ENCODE data around the gene SECISBP2.
A peak's percentile ranks its signal among the peaks of the same experiment; 100 is the strongest.

The SECISBP2 gene

GRCh38 chr9:89388084-89388867 lies 70.0 kb downstream of the SECISBP2 start:
- peak; percentile 21 for ATAC-seq (replicated peaks)
- no peaks in the 10 kb centered on the region for H3K9me3 Mint-ChIP-seq
- peaks cover 96% of the 10 kb centered on the region for H3K36me3 Mint-ChIP-seq (ENCODE audit: insufficient read depth)
- no peak overlapping the region for H3K4me3 Mint-ChIP-seq
- no peaks in the 10 kb centered on the region for H3K27me3 Mint-ChIP-seq
- peaks cover under 1 to 5% of the 10 kb centered on the region in 2 donors for H3K4me1 Mint-ChIP-seq (ENCODE audit: low read depth in 2 of 2)
- no peak for DNase-seq
- peak overlapping the region in 1 of 2 donors; percentile 64 for H3K27ac Mint-ChIP-seq

GRCh38 chr9:89388868-89389177 lies 70.5 kb downstream of the SECISBP2 start:
- DNase-seq: no peak
- ATAC-seq (replicated peaks): no peak
- H3K4me1 Mint-ChIP-seq (ENCODE audit: low read depth in 2 of 2): peaks cover 0 to 7% of the 10 kb centered on the region in 2 donors

GRCh38 chr9:89390068-89390555 lies 71.8 kb downstream of the SECISBP2 start:
- ATAC-seq (replicated peaks) (no peak), DNase-seq (no peak)
- Mint-ChIP-seq H3K9me3 (no peaks in the 10 kb centered on the region), H3K36me3 (ENCODE audit: insufficient read depth) (peaks cover 96% of the 10 kb centered on the region), H3K27ac (peak overlapping the region in 1 of 2 donors; percentile 44), H3K27me3 (no peaks in the 10 kb centered on the region), H3K4me3 (no peak overlapping the region), H3K4me1 (ENCODE audit: low read depth in 2 of 2) (peaks cover 0 to 12% of the 10 kb centered on the region in 2 donors)

More at GRCh38 chr9:89388868-89389177, 70.5 kb downstream of the SECISBP2 start:
- H3K9me3 Mint-ChIP-seq: no peaks in the 10 kb centered on the region
- H3K27me3 Mint-ChIP-seq: no peaks in the 10 kb centered on the region
- no peak overlapping the region for H3K4me3 Mint-ChIP-seq
- H3K27ac Mint-ChIP-seq: peak overlapping the region in 1 of 2 donors; percentile 38
- peaks cover 96% of the 10 kb centered on the region for H3K36me3 Mint-ChIP-seq (ENCODE audit: insufficient read depth)

GRCh38 chr9:89390578-89391116 lies 72.3 kb downstream of the SECISBP2 start:
- H3K9me3 Mint-ChIP-seq: no peaks in the 10 kb centered on the region
- peaks cover 0 to 12% of the 10 kb centered on the region in 2 donors for H3K4me1 Mint-ChIP-seq (ENCODE audit: low read depth in 2 of 2)
- no peak for DNase-seq
- no peak for ATAC-seq (replicated peaks)
- peaks cover 97% of the 10 kb centered on the region for H3K36me3 Mint-ChIP-seq (ENCODE audit: insufficient read depth)
- peak overlapping the region; percentile 44 to 73 for H3K27ac Mint-ChIP-seq
- no peak overlapping the region for H3K4me3 Mint-ChIP-seq
- no peaks in the 10 kb centered on the region for H3K27me3 Mint-ChIP-seq

- ATAC-seq (replicated peaks): no peak
- Mint-ChIP-seq H3K27ac (peak overlapping the region in 1 of 2 donors; percentile 73), H3K36me3 (ENCODE audit: insufficient read depth) (peaks cover 98% of the 10 kb centered on the region)
These were observed 73.3 kb downstream of the SECISBP2 start for GRCh38 chr9:89391585-89391984.

GRCh38 chr9:89394412-89394811 lies 76.1 kb downstream of the SECISBP2 start:
- peaks cover 3 to 12% of the 10 kb centered on the region in 2 donors for H3K4me1 Mint-ChIP-seq (ENCODE audit: low read depth in 2 of 2)
- H3K27me3 Mint-ChIP-seq: no peaks in the 10 kb centered on the region
- DNase-seq: no peak
- peaks cover 97% of the 10 kb centered on the region for H3K36me3 Mint-ChIP-seq (ENCODE audit: insufficient read depth)
- H3K4me3 Mint-ChIP-seq: no peak overlapping the region
- H3K9me3 Mint-ChIP-seq: no peaks in the 10 kb centered on the region
- no peak for ATAC-seq (replicated peaks)
- peak overlapping the region in 1 of 2 donors; percentile 19 for H3K27ac Mint-ChIP-seq

More at GRCh38 chr9:89391585-89391984, 73.3 kb downstream of the SECISBP2 start:
- H3K9me3 Mint-ChIP-seq: no peaks in the 10 kb centered on the region
- DNase-seq: no peak
- H3K4me3 Mint-ChIP-seq: no peak overlapping the region
- H3K27me3 Mint-ChIP-seq: no peaks in the 10 kb centered on the region
- peaks cover 0 to 12% of the 10 kb centered on the region in 2 donors for H3K4me1 Mint-ChIP-seq (ENCODE audit: low read depth in 2 of 2)

GRCh38 chr9:89395931-89396710 lies 77.8 kb downstream of the SECISBP2 start:
- no peaks in the 10 kb centered on the region for H3K9me3 Mint-ChIP-seq
- H3K27me3 Mint-ChIP-seq: no peaks in the 10 kb centered on the region
- DNase-seq (no peak), ATAC-seq (replicated peaks) (no peak)
- peaks cover 12 to 13% of the 10 kb centered on the region in 2 donors for H3K4me1 Mint-ChIP-seq (ENCODE audit: low read depth in 2 of 2)
- no peak overlapping the region for H3K27ac Mint-ChIP-seq
- H3K4me3 Mint-ChIP-seq: no peak overlapping the region
- H3K36me3 Mint-ChIP-seq (ENCODE audit: insufficient read depth): peaks cover 99% of the 10 kb centered on the region

- Mint-ChIP-seq H3K9me3 (no peaks in the 10 kb centered on the region), H3K4me3 (no peak overlapping the region), H3K4me1 (ENCODE audit: low read depth in 2 of 2) (peaks cover 13 to 14% of the 10 kb centered on the region in 2 donors), H3K27ac (peak overlapping the region; percentile 67 to 68), H3K27me3 (no peaks in the 10 kb centered on the region), H3K36me3 (ENCODE audit: insufficient read depth) (peaks cover 99% of the 10 kb centered on the region)
- no peak for ATAC-seq (replicated peaks)
- DNase-seq: no peak
These were observed 79.2 kb downstream of the SECISBP2 start for GRCh38 chr9:89397471-89397870.

GRCh38 chr9:89398621-89399020 lies 80.3 kb downstream of the SECISBP2 start:
- ATAC-seq (replicated peaks): no peak
- H3K27me3 Mint-ChIP-seq: no peaks in the 10 kb centered on the region
- H3K9me3 Mint-ChIP-seq: no peaks in the 10 kb centered on the region
- peak overlapping the region; percentile 71 to 73 for H3K27ac Mint-ChIP-seq
- H3K4me1 Mint-ChIP-seq (ENCODE audit: low read depth in 2 of 2): peaks cover 12 to 14% of the 10 kb centered on the region in 2 donors
- H3K4me3 Mint-ChIP-seq: no peak overlapping the region
- no peak for DNase-seq
- H3K36me3 Mint-ChIP-seq (ENCODE audit: insufficient read depth): peaks cover 99% of the 10 kb centered on the region

GRCh38 chr9:89400403-89401116 lies 82.3 kb downstream of the SECISBP2 start:
- H3K27me3 Mint-ChIP-seq: no peaks in the 10 kb centered on the region
- H3K4me1 Mint-ChIP-seq (ENCODE audit: low read depth in 2 of 2): peaks cover 14 to 27% of the 10 kb centered on the region in 2 donors
- DNase-seq: no peak
- H3K27ac Mint-ChIP-seq: peak overlapping the region; percentile 71 to 72
- H3K9me3 Mint-ChIP-seq: no peaks in the 10 kb centered on the region
- peaks cover 99% of the 10 kb centered on the region for H3K36me3 Mint-ChIP-seq (ENCODE audit: insufficient read depth)
- peak; percentile 35 for ATAC-seq (replicated peaks)
- H3K4me3 Mint-ChIP-seq: no peak overlapping the region

GRCh38 chr9:89402695-89403427 lies 84.6 kb downstream of the SECISBP2 start:
- peaks cover 0 to 4% of the 10 kb centered on the region in 2 donors for H3K9me3 Mint-ChIP-seq
- H3K27ac Mint-ChIP-seq: peak overlapping the region in 1 of 2 donors; percentile 92
- H3K27me3 Mint-ChIP-seq: no peaks in the 10 kb centered on the region
- DNase-seq (no peak), ATAC-seq (replicated peaks) (no peak)
- H3K4me1 Mint-ChIP-seq (ENCODE audit: low read depth in 2 of 2): peaks cover 35 to 49% of the 10 kb centered on the region in 2 donors
- H3K4me3 Mint-ChIP-seq: no peak overlapping the region
- H3K36me3 Mint-ChIP-seq (ENCODE audit: insufficient read depth): peaks cover 80% of the 10 kb centered on the region

- H3K4me3 Mint-ChIP-seq: peak overlapping the region in 1 of 2 donors; percentile 25
- H3K9me3 Mint-ChIP-seq: peaks cover 0 to 4% of the 10 kb centered on the region in 2 donors
- H3K4me1 Mint-ChIP-seq (ENCODE audit: low read depth in 2 of 2): peaks cover 47 to 60% of the 10 kb centered on the region in 2 donors
- H3K27ac Mint-ChIP-seq: peak overlapping the region; percentile 54 to 92
- ATAC-seq (replicated peaks): no peak
- H3K36me3 Mint-ChIP-seq (ENCODE audit: insufficient read depth): peaks cover 77% of the 10 kb centered on the region
- H3K27me3 Mint-ChIP-seq: no peaks in the 10 kb centered on the region
- no peak for DNase-seq
These were observed 85.8 kb downstream of the SECISBP2 start for GRCh38 chr9:89404074-89404473.

Data from effector memory CD8-positive, alpha-beta T cell (primary cell).